ENCODE results near the gene SLC25A1. TPM values are rescaled to one million over a fixed set of nuclear protein-coding genes. Genes with fewer than 3 reads are reported as not detected.

The SLC25A1 gene
- total RNA-seq, 1 experiment from 2014 or later = 201 TPM

GRCh38 chr22:19187716-19188563 lies 9.4 kb upstream of the SLC25A1 start:
- H3K27me3 Mint-ChIP-seq (ENCODE audit: low read depth) = no peaks in the 10 kb centered on the region
- H3K4me1 Mint-ChIP-seq = no peaks in the 10 kb centered on the region
- no peaks in the 10 kb centered on the region for H3K9me3 Mint-ChIP-seq
- H3K27ac Mint-ChIP-seq = no peak overlapping the region
- POLR2A ChIA-PET = no interaction called here
- ATAC-seq = no peak
- CTCF ChIA-PET = no interaction called here
- DNase-seq (ENCODE audit: low spot score) = no peak
- H3K36me3 Mint-ChIP-seq = peaks cover 4% of the 10 kb centered on the region; the same call in 1 of the 2 replicates
- no peak overlapping the region for H3K4me3 Mint-ChIP-seq
- TF ChIP-seq ERG (CRISPR knock-in tag; IDR thresholded peaks at IDR 0.05) (no peak), TEAD1 (CRISPR knock-in tag; IDR thresholded peaks at IDR 0.05) (no peak), AFF4 (CRISPR knock-in tag; IDR thresholded peaks at IDR 0.05; ENCODE audit: borderline replicate concordance) (no peak), SOX15 (CRISPR knock-in tag; IDR thresholded peaks at IDR 0.05) (no peak)

- Mint-ChIP-seq H3K9me3 (no peaks in the 10 kb centered on the region), H3K4me3 (no peak overlapping the region), H3K27ac (no peak overlapping the region), H3K4me1 (0 out of 2 replicates have a peak, but pooled peaks cover 3% of the 10 kb centered on the region), H3K27me3 (ENCODE audit: low read depth) (no peaks in the 10 kb centered on the region), H3K36me3 (no peaks in the 10 kb centered on the region)
- no peak for DNase-seq (ENCODE audit: low spot score)
- ChIA-PET CTCF (no interaction called here), POLR2A (no interaction called here)
- TF ChIP-seq E2F4 (CRISPR knock-in tag; IDR thresholded peaks at IDR 0.05; ENCODE audit: borderline replicate concordance, low read depth) = no peak
- no peak for TF ChIP-seq SMAD3 (CRISPR knock-in tag; IDR thresholded peaks at IDR 0.05; ENCODE audit: borderline replicate concordance)
- TF ChIP-seq ZBTB43 (CRISPR knock-in tag; IDR thresholded peaks at IDR 0.05) = no peak
- no peak for TF ChIP-seq HMGXB4 (CRISPR knock-in tag; IDR thresholded peaks at IDR 0.05)
- no peak for TF ChIP-seq ZNF121 (CRISPR knock-in tag; IDR thresholded peaks at IDR 0.05)
- ATAC-seq = no peak
These were observed 5.9 kb upstream of the SLC25A1 start for GRCh38 chr22:19184276-19184997.

- 0 out of 2 replicates have a peak, but pooled peaks cover 3% of the 10 kb centered on the region for H3K4me1 Mint-ChIP-seq
- TF ChIP-seq ZNF425 (CRISPR knock-in tag; conservative IDR thresholded peaks at IDR 0.05) = no peak
- no peak for TF ChIP-seq AR (CRISPR knock-in tag; IDR thresholded peaks at IDR 0.05)
- no peak for TF ChIP-seq NR2C2 (CRISPR knock-in tag; IDR thresholded peaks at IDR 0.05)
- ATAC-seq (no peak), DNase-seq (ENCODE audit: low spot score) (no peak)
- POLR2A ChIA-PET = no interaction called here
- no peak overlapping the region for H3K27ac Mint-ChIP-seq
- H3K9me3 Mint-ChIP-seq = no peaks in the 10 kb centered on the region
- no peaks in the 10 kb centered on the region for H3K36me3 Mint-ChIP-seq
- no peaks in the 10 kb centered on the region for H3K27me3 Mint-ChIP-seq (ENCODE audit: low read depth)
- CTCF ChIA-PET = interaction anchor here (1.1 to 1.7 kb wide), 2 partner anchors 39 to 102 kb away, joined by 4 to 5 read pairs; partner anchors contain the start of gene ESS2
- no peak overlapping the region for H3K4me3 Mint-ChIP-seq
These were observed 4.7 kb upstream of the SLC25A1 start for GRCh38 chr22:19183216-19183615.
